ENCODE measurements around the gene SPACA4.
A peak's percentile ranks its signal among the peaks of the same experiment; 100 is the strongest.

The SPACA4 gene

DNA sequence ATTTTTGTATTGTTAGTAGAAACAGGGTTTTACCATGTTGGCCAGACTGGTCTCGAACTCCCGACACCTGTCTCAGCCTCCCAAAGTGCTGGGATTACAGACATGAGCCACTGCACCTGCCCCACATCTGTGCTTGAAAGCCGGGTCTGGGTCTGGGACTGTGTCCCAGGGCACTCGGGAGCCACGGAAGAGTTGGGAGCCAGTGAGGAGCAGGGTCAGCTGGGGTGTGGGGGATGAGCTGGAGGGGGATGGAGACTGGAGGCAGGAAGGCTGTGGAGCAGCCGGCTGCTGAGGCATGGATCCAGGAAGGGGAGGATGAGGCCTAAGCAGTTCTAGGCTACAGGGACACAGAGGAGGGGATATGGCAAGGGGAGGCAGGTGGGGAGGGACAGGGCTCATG, 10.7 kb upstream of the SPACA4 start:
- intact Hi-C loops (cut with DNase I): no loop called here
- no peak for DNase-seq

DNA sequence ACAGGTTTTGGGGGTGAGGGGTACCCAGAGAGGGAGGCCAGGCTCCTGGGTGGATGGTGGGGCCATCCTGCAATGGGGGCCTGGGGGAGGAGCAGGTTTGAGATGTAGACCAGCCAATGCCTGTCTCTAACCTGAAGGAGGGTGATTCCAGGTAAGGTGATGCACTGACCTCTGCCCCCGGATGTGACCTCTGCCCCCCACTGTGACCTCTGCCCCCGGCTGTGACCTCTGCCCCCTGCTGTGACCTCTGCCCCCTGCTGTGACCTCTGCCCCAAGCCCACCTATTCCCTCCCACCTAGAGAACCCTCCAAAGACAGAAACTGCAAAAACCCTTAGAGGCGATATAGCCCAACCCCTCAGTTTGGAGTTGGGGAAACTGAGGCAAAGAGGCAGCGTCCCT, 10.3 kb upstream of the SPACA4 start:
- no peak for DNase-seq
- intact Hi-C loops (cut with DNase I): no loop called here

DNA sequence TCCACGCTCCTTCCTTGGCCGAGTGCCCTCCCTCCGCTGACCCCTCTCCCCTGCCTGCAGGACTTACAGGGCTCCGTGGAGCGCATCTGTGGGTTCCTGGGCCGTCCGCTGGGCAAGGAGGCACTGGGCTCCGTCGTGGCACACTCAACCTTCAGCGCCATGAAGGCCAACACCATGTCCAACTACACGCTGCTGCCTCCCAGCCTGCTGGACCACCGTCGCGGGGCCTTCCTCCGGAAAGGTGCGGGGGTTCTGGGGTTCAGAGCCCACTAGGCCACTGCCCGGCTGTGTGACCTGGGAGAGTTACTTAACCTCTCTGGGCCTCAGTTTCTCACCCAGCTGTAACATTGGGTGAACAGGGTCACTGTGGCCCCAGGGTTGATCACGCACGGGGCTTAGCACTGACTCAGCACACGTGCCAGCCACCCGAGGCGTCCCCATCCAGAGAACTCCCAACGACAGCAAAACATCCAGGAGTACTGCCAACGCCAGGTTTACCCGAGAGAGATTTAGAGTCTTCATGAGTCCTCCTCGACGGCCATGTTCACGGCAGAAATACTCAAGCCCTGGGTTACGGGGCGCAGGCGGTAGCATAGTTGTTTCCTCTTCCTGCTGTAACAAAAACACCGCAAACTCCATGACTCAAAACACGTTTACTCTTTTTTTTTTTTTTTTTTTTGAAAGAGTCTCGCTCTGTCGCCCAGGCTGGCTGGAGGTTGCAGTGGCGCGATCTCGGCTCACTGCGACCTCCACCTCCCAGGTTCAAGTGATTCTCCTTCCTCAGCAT, 9.7 kb upstream of the SPACA4 start:
- intact Hi-C loops (cut with DNase I): no loop called here

DNA sequence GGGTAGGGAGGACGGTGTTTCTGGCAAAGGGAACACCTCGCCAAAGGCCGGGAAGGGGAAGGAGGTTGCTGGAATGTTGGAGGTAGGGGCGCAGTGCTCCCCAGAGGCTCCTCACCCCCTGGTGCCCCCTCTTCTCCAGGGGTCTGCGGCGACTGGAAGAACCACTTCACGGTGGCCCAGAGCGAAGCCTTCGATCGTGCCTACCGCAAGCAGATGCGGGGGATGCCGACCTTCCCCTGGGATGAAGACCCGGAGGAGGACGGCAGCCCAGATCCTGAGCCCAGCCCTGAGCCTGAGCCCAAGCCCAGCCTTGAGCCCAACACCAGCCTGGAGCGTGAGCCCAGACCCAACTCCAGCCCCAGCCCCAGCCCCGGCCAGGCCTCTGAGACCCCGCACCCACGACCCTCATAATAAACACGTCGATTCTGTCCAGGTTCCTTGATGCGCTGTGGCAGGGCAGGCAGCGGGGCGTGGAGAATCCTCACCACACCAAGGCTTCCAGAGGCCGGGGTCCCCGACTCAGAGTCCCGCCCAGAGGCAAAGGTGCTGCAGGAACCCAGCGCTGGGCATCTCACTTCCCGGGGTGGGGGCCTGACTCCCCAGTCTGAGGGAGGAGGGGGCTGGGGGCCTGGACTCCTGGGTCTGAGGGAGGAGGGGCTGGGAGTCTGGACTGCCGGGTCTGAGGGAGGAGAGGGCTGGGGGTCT, 7.4 kb upstream of the SPACA4 start:
- DNase-seq: no peak
- intact Hi-C loops (cut with DNase I): no loop called here

More for the DNA sequence above, 9.7 kb upstream of the SPACA4 start:
- no peak for DNase-seq

DNA sequence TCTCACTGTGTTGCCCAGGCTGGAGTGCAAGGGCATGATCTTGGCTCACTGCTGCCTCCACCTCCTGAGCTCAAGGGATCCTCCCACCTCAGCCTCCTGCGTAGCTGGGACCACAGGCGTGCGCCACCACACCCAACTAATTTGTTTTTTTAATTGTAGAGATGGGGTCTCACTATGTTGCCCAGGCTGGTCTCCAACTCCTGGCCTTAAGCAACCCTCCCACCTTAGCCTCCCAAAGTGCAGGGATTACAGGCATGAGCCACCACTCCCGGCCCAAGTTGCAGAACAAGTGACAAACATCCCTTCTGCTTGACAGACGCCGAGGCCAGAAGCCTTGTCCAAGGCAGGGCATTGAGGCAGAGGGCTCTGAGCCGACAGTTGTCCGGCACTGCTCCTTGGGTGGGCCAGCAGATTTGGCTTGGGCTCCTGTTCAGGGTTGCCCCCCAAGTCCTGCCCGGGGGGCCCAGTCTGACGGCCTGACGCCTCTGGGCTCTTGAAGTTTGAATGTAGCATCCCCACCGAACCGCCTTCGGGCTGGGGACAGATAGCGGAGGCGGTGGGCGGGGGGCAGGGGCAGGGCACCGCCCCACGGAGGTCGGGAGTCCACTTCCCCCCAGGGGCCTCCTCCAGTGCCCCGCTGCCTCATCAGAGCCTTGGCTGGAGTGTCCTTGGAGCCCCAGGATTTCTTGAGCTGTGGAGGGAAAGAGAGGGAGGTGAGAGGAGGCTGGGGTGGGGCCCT, 5.7 kb upstream of the SPACA4 start:
- intact Hi-C loops (cut with DNase I): no loop called here
- DNase-seq: no peak

DNA sequence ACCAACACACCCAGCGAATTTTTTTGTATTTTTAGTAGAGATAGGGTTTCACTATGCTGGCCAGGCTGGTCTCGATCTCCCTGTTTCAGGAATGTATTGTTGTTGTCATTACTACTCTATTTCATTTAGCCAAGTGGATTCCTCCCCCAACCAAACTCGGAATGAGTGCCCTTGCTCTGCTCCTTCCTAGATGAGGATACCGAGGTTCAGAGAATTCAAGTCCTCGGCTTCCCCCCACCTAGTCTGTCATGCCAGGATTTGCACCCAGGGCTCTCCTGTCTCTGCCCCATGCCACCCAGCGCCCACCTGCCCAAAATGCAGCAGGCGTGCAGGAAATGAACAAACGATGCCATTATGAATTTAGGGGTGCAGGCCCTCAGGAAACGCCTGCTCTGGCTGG, 3.5 kb upstream of the SPACA4 start:
- DNase-seq: no peak
- intact Hi-C loops (cut with DNase I): no loop called here

DNA sequence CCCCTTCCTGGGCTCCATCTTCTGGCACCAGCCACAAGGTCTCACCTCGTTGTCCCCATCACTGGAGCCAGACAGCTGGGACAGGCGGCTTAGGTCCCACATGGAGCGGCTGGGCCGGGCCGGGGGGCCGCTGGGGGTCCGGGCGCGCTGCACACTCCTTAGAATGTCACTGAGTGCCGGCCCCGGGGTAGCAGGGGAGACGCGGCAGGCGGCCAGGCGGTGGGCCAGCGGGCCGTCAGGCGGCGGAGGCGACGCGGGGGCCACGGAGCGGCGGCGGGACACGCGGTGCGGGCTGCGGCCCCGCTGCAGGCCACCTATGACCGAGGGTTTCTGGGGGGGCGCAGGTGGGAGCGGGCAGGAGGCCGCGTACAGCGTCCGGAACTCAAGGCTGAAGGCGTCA, 3.1 kb upstream of the SPACA4 start:
- intact Hi-C loops (cut with DNase I): no loop called here
- no peak for DNase-seq

DNA sequence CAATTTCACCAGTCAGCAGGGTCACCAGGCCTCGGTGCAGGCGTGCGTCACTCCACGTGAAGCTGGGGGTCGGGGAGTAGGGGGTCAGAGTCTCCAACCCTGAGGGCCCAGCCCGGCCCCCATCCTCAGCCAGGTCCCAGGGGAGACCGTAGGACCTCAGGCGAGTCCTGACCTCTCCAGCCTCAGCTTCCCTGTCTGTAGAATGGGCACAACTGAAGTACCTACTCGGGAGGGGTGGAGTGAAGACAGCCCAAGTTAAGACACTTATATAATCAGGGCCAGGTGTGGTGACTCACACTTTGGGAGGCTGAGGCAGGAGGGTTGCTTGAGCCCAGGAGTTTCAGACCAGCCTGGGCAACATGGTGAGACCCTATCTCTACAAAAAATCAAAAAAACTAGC, 2.7 kb upstream of the SPACA4 start:
- intact Hi-C loops (cut with DNase I): no loop called here
- DNase-seq: no peak

DNA sequence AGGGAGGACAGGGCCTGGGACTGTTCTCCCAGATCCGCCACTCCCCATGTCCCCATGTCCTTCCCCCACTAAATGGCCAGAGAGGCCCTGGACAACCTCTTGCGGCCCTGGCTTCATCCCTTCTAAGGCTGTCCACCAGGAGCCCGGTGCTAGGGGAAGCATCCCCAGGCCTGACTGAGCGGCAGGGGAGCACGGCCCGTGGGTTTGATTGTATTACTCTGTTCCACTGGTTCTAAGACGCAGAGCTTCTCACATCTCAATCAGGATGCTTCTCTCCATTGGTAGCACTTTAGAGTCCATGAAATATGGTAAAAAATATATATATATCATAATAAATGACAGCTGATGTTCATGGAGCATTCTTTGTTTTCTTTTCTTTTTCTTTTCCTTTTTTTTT, 815 bp downstream of the SPACA4 start:
- no peak for DNase-seq
- intact Hi-C loops (cut with DNase I): no loop called here

DNA sequence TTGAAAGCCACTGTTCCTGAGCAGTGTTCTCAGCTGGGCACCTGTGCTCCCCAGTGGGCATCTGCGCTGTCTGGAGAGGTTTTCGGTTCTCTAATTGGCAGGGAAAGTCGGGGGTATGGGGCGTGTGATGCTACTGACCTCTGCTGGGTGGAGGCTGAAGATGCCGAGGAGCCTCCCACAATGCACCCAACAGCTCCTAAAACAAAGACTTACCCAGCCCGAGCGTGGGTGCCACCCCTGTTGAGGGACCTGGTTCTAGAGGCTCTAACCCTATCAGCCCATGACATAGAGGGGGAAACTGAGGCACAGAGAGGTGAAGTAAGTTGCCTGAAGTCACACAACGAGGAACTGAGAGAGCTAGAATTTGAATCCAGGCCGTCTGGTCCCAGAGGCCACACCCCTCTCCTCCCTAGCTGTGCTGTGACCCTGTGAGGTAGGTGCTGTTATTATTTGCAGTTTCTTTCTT, 2.3 kb downstream of the SPACA4 start:
- intact Hi-C loops (cut with DNase I): no loop called here
- peak in 25 of 42 donors; percentile 32 to 73 (median 51) for DNase-seq

DNA sequence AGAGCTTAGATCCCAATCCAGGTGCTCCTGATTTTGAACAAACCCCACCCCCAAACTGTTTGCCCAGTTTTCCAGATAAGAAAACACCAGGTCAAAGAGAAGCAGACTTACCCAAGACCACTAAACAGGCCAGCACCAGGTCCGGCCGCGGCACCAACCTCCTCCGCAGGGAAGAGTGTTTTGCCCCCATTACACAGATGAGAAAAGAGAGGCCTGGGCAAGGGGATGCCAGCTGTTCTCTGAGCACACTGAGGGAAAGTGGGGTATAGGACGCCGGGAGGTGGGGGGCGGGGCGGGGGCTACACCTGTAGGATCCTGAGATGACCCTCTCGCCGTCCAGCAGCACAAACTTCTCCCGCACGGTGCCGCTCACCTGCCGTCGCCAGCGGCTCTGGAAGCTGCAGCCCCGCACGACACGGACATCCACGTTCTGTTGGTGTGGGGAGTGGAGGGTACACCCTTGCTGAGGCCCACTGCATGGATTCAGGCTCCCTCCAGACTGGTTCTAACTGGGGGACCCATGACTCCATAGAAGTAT, 3.1 kb downstream of the SPACA4 start:
- no peak for DNase-seq
- intact Hi-C loops (cut with DNase I): no loop called here

DNA sequence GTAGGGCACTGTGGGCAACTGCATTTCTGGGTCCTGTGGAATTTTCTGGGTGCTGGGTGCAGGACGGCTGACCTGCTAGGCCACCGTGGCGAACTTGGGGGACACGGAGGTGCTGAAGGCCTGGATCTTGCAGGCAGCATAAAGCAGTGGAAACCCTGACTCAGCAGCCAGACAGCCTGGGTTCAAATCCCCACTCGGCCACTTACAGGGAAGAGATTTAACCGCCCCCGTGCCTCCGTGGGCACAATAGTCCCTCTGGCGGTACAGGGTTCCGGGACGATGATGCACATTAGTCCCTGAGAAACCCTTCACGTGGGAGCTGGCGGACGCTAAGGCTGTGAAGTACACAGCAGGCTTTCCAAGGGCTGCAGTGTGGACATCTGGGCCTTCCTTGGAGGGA, 5.3 kb downstream of the SPACA4 start:
- no peak for DNase-seq
- intact Hi-C loops (cut with DNase I): no loop called here

DNA sequence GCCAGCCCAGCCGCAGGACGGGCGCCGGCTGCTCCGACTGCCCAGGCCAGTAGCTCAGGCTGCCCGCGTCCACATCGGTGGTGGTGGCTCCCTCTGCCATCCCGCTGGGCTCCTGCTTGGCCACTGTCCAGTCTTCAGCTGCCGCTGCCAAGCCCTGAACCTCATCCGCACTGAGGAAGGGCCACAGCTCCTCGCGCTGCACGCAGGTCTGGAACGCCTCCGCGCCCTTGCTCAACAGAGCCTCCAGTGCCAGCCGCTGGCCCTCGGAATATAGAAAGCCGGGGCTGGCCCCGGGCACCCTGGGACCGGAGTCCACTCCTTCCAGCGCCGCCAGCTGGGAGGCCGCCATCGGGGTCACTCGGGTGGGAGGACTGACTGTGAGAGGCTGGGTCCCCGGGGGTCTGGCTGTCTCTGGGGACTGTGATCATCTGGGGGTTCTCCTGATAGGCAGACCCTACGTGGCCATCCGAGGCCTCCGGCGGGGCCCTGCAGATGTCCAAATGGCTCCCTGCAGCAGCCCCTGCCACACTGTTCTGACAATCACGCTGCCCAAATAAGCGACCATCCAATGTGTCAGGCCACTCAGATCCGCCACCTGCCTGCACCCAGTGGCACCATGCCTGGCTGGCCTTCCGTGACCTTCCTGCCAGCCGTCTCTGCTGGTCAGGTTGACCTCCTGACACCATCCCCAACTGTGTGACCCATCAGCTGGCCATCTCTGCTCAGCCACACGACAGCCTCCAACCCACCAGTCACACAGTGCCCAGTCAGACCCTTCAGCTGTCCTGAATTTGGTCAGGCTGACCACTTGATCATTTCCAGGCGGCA, 6.7 kb downstream of the SPACA4 start:
- peak in 36 of 42 donors; percentile 30 to 82 (median 69) for DNase-seq
- intact Hi-C loops (cut with DNase I): no loop called here

DNA sequence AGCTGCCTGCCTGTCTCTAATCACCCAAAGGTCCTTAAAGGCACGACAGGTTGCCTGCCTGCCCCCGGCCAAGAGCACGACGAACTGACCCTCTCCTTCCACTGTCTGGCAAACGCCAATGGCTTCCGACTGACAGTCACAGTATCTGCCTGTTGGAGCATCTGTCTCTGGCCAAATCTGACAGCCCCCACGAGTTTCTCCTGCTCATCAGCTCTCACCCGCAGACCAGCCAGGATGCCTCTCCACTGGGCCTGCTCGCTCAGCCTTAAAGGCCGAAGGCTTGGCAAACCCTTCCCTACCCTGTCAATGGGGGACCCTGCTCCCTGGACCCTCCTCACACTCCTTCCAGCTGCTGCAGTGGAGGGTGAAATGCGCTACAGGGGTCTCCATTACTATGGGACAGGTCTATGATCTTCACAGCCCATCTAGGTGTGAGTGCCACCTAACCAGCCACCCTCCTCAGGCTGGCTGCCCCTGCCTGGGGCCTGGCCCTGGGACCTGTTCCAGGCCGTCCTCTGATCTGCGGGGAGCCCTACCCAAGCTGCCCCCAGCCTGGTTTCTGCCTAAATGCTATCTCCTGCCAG, 7.4 kb downstream of the SPACA4 start:
- DNase-seq: no peak
- intact Hi-C loops (cut with DNase I): no loop called here

DNA sequence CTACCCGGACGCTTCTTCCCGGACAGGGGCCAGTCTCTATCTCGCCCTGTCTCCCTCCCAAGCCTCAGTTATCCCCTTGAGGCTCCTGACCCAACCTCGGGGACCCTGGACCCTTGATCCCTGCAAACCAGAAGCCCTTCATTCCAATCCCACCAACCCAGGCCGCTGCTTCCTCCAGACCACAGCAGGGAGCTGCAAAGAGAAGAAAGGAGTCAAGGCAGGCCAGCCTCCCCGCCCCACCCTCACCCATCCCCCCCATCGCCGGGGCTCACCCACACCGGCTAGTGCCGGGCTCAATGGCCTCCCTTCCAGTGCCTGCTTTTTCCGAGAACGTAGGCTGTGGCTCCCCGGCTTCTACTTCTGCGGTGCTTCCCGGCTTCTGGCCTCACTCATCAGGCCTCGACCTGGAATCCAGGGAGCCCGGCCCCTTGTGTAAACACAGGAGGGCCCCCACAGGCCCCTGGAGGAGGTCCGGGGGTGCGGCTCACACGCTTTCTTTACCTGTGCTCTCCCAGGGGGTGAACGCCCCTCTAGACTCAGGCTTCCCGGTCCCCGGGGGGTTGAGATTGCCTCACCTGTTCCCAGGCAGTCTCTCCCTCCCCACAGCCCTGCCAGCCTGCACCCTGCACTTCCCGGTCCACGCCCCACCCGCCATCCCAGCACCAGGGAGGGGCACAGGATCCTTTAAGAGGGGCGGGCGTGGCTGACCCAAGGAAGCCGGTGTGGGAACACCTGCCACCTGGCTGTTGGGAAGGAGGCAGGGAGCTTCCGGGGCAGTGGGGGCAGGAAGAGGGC, 8.1 kb downstream of the SPACA4 start, which contains the start of gene FAM83E:
TSS of gene FAM83E (minus strand) at position 641 of the 795 bp plus-strand sequence. CDS start 1,704 bp downstream, outside the sequence.
- intact Hi-C loops (cut with DNase I): no loop called here
- no peak for DNase-seq

DNA sequence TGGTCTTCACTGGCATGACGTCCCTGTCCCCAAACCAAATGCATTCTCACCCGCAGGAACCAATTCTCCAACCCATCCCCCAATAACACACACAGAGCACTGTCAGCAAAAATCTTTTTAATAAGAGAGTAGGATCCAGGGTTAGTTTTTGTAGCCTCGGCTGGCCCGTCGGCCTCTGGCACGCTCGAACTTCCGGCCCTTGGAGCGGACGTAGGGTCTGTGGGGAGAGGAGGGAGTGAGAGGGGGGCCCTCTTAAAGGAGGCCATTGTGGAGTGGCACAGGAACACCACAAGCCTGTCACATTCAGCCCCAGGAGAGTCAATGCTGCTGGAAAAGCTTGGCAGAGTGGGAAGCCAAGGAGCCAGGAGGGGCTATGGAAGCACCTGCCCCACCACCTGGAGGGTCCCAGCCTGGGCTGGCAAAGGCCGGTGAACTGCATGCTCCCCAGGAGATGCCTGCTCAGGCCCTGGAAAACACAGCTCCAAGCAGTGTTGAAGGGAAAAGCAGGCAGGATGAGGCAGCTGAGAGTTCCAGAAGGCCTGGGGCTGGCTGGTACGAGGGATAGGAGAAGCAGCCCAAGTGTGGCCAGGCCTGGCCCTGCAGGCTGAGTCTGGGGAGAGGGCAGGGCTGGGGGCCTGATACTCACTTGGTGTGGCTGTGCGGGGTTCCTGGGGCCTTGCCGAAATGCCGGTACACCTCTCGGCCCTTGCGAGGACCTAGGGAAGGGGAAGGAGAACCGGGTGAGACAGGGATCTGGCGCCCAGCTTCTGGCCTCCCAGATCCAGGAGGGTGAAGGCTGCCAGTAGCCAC, 8.9 kb downstream of the SPACA4 start:
- DNase-seq: no peak
- intact Hi-C loops (cut with DNase I): no loop called here

DNA sequence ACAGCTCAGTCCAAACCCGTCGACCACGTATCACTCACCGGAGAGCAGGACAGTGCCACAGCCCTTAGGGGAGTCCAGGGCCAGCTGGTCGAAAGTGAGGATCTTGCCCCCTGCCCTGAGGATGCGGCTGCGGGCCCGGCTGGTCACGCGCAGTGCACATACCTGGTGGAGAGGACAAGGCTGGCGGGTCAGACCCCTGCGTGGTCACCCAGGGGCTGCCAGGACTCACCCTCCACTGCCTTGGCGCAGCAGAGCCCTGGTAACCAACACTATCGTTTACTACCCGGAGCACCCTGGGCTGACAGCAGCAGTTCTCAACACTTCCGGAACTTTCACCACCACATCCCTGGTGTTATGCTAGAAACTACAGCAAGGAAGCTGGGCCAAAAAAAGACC, 9.5 kb downstream of the SPACA4 start:
- no peak for DNase-seq
- intact Hi-C loops (cut with DNase I): no loop called here
